ENCODE measurements around the gene GALNT1.

- TF ChIP-seq CTCF (IDR thresholded peaks at IDR 0.05) (no peak), POLR2A (IDR thresholded peaks at IDR 0.05) (no peak)
Measured at GRCh38 chr18:35715139-35715538, 133.6 kb downstream of the GALNT1 start.
